ENCODE data around the gene PHOX2A. TPM values are rescaled to one million over a fixed set of nuclear protein-coding genes. Genes with fewer than 3 reads are reported as not detected.

The PHOX2A gene
- total RNA-seq, 6 experiments from 2014 or later = not detected

- TF ChIP-seq CTCF (IDR thresholded peaks at IDR 0.05) = no peak
- TF ChIP-seq POLR2A (IDR thresholded peaks at IDR 0.05) = no peak
- Histone ChIP-seq H3K27ac (no peak overlapping the region), H3K27me3 (no peaks in the 10 kb centered on the region), H3K4me3 (no peak overlapping the region), H3K36me3 (no peaks in the 10 kb centered on the region), H3K4me1 (no peaks in the 10 kb centered on the region), H3K9me3 (no peaks in the 10 kb centered on the region)
- 88% methylated on average over 3 of the region's 5 CpGs for WGBS (ENCODE audit: insufficient coverage, low coverage, low lambda C conversion rate, missing lambda C conversion rate)
- intact Hi-C loops (cut with DNase I) = no loop called here
- DNase-seq (no peak), ATAC-seq (no peak)
Observed at GRCh38 chr11:72249961-72250360, 6.0 kb upstream of the PHOX2A start.

- intact Hi-C loops (cut with DNase I) = no loop called here
- TF ChIP-seq CTCF (IDR thresholded peaks at IDR 0.05) = no peak
- TF ChIP-seq POLR2A (IDR thresholded peaks at IDR 0.05) = no peak
- Histone ChIP-seq H3K27me3 (peaks cover 0 to 4% of the 10 kb centered on the region in 2 donors), H3K4me1 (no peaks in the 10 kb centered on the region), H3K9me3 (no peaks in the 10 kb centered on the region), H3K27ac (no peak overlapping the region), H3K4me3 (no peak overlapping the region), H3K36me3 (no peaks in the 10 kb centered on the region)
- ATAC-seq (no peak), DNase-seq (no peak)
- 10% methylated on average over 2 of the region's 2 CpGs for WGBS (ENCODE audit: insufficient coverage, low coverage, low lambda C conversion rate, missing lambda C conversion rate)
Observed at GRCh38 chr11:72247584-72247983, 3.6 kb upstream of the PHOX2A start.

GRCh38 chr11:72245263-72245816 is 1.4 kb upstream of the PHOX2A start:
- WGBS (ENCODE audit: insufficient coverage, low coverage, low lambda C conversion rate, missing lambda C conversion rate) = 6% methylated on average over 15 of the region's 19 CpGs
- TF ChIP-seq CTCF (IDR thresholded peaks at IDR 0.05) (no peak), POLR2A (IDR thresholded peaks at IDR 0.05) (no peak)
- ATAC-seq = no peak
- Histone ChIP-seq H3K27me3 (peaks cover 0 to 4% of the 10 kb centered on the region in 2 donors), H3K4me3 (no peak overlapping the region), H3K36me3 (no peaks in the 10 kb centered on the region), H3K4me1 (no peaks in the 10 kb centered on the region), H3K27ac (no peak overlapping the region), H3K9me3 (no peaks in the 10 kb centered on the region)
- intact Hi-C loops (cut with DNase I) = no loop called here
- DNase-seq = no peak

- peaks cover 0 to 4% of the 10 kb centered on the region in 2 donors for H3K27me3 ChIP-seq
Observed at GRCh38 chr11:72244361-72245262, 636 bp upstream of the PHOX2A start.

More at GRCh38 chr11:72244361-72245262, 636 bp upstream of the PHOX2A start:
- no peak for DNase-seq
- no peak overlapping the region for H3K27ac ChIP-seq
- intact Hi-C loops (cut with DNase I) = no loop called here
- 11% methylated on average over 26 of the region's 46 CpGs for WGBS (ENCODE audit: insufficient coverage, low coverage, low lambda C conversion rate, missing lambda C conversion rate)
- no peak for ATAC-seq
- no peaks in the 10 kb centered on the region for H3K9me3 ChIP-seq
- H3K4me3 ChIP-seq = no peak overlapping the region
- peaks cover 0 to 7% (median under 1%) of the 10 kb centered on the region in 4 donors for H3K4me1 ChIP-seq
- no peaks in the 10 kb centered on the region for H3K36me3 ChIP-seq
- TF ChIP-seq CTCF (IDR thresholded peaks at IDR 0.05) (no peak), POLR2A (IDR thresholded peaks at IDR 0.05) (no peak)

Data from right lobe of liver (tissue), 6 donors.